ENCODE data around the gene THAP3. TPM values are rescaled to one million over a fixed set of nuclear protein-coding genes. Genes with fewer than 3 reads are reported as not detected.
"Not testable (repeated sequence)": the region's sequence is repeated elsewhere in the genome, so short reads cannot be mapped to it uniquely, and the experiment has no call there.

THAP3 gene
- total and polyA plus RNA-seq, 10 donors = 13.0 to 29.1 (median 17.4) TPM

DNA sequence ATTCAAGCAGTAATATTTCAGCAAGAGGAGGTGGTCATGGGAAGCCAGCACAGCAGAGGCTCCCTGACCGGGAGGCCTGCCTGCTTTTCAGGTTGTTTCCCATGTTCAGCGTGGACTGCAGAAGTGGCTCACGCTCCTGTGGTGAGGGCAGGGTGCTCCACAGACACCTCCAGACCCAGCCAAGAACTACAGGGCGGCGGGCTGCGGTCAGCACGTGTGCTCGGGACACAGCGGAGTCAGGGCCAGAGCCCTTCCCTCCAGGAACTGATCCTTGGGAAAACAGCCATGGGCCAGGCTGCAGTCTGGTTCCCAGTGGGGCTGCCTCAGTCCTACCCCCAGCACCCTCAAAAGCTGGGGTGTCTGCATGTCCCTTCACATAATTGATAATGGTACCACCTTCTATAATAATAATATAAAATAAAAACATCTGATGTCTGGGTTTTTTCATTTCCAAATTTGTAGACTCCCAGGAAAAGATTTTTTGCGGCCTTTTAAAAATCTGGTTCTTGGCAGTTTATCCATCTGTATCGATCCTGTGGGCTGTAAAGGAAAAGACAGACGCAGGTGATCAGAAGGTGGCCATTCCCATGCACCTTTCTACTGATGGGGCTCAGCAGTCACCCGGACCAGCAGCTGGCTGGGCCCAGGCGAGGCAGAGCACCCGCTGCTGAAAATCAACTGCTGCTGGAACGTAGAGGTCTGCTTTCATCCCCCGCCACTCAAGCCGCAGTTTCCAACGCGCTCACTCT lies 10.7 kb downstream of the THAP3 start:
- no peak overlapping the region for H3K4me3 ChIP-seq
- H3K27me3 ChIP-seq (replicated peaks in 1 of 7) = no peaks in the 10 kb centered on the region
- DNase-seq = no peak
- H3K9me3 ChIP-seq = no peaks in the 10 kb centered on the region
- no peak overlapping the region for H3K27ac ChIP-seq
- H3K36me3 ChIP-seq = peaks cover 0 to 100% (median 86%) of the 10 kb centered on the region in 6 donors
- TF ChIP-seq POLR2AphosphoS5 (IDR thresholded peaks at IDR 0.05) (no peak), POLR2A (IDR thresholded peaks at IDR 0.05) (no peak)
- TF ChIP-seq, protein P1, sequence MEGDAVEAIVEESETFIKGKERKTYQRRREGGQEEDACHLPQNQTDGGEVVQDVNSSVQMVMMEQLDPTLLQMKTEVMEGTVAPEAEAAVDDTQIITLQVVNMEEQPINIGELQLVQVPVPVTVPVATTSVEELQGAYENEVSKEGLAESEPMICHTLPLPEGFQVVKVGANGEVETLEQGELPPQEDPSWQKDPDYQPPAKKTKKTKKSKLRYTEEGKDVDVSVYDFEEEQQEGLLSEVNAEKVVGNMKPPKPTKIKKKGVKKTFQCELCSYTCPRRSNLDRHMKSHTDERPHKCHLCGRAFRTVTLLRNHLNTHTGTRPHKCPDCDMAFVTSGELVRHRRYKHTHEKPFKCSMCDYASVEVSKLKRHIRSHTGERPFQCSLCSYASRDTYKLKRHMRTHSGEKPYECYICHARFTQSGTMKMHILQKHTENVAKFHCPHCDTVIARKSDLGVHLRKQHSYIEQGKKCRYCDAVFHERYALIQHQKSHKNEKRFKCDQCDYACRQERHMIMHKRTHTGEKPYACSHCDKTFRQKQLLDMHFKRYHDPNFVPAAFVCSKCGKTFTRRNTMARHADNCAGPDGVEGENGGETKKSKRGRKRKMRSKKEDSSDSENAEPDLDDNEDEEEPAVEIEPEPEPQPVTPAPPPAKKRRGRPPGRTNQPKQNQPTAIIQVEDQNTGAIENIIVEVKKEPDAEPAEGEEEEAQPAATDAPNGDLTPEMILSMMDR (IDR thresholded peaks at IDR 0.05 in 8 of 11, conservative IDR thresholded peaks at IDR 0.05 in 3 of 11) = no peak
- H3K4me1 ChIP-seq = no peaks in the 10 kb centered on the region
- intact Hi-C loops (cut with DNase I; ENCODE audit: low total_unique reads) = no loop called here
- 89 to 95% (median 90%) methylated on average over 13 to 20 of the region's 20 CpGs for WGBS, 5 donors

DNA sequence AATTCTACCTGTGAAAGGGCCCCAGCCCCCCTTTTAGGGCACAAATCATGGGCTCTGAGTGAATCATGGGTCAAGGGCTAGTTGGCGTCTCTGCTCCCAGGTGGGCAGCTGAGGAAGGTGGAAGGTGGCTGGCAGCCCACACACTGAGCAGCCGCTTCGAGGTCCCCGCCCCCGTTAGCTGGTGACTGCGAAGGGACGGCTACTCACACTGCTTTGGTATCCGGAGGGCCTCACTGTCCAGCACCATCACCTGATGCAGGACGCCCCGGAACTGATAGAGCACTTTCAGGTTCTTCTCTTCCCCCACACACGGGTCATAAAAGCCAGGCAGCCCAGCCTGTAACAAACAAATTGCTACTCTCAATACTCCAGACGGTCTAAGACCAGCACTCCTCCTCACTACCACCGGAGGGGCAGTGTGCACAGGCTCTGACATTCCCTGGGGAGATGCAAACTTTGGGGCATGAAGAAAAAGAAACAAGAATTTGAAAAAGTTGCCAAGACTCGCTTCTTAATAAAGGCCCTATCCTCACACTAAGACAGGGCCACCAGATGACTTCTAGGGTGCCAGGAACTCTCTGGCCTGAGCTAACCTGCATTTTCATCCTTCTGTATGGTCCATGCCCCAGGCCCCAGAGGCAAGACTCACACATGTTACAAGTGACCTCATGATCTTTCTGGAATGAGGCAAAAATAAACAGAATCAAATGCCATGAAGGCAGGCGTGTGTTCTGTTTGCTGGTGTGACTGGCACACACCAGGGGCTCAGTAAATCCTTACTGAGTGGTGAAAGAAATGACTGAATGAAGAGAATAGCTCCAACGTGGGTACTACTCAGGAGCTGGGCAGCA lies 11.5 kb downstream of the THAP3 start:
- Histone ChIP-seq H3K4me1 (no peaks in the 10 kb centered on the region), H3K27ac (no peak overlapping the region), H3K9me3 (no peaks in the 10 kb centered on the region), H3K4me3 (no peak overlapping the region), H3K27me3 (replicated peaks in 1 of 7) (no peaks in the 10 kb centered on the region), H3K36me3 (peaks cover 0 to 100% (median 88%) of the 10 kb centered on the region in 6 donors)
- 79 to 90% (median 87%) methylated on average over 16 of the region's 16 CpGs for WGBS, 5 donors
- intact Hi-C loops (cut with DNase I; ENCODE audit: low total_unique reads) = no loop called here
- no peak for TF ChIP-seq POLR2A (IDR thresholded peaks at IDR 0.05)
- TF ChIP-seq, protein P1 (IDR thresholded peaks at IDR 0.05 in 8 of 11, conservative IDR thresholded peaks at IDR 0.05 in 3 of 11) = no peak
- TF ChIP-seq POLR2AphosphoS5 (IDR thresholded peaks at IDR 0.05) = peak in 1 of 3 donors; percentile 48
- no peak for DNase-seq

DNA sequence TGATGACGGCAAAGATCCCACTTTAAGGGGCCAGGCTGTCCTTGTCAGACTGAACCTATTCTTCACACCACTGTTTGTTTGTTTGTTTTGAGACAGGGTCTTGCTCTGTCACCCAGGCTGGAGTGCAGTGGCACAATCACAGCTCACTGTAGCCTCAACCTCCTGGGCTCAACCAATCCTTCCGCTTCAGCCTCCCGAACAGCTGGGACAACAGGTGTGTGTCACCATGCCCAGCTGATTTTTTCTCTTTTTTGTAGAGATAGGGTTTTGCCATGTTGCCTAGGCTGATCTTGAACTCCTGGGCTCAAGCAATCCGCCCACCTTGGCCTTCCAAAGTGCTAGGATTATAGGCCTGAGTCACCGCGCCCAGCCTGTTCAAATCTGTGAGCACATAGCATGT lies 12.1 kb downstream of the THAP3 start:
- WGBS, 5 donors = 92 to 96% (median 95%) methylated on average over 6 of the region's 6 CpGs
- H3K9me3 ChIP-seq; intact Hi-C loops (cut with DNase I; ENCODE audit: low total_unique reads); H3K4me1 ChIP-seq; H3K27me3 ChIP-seq (replicated peaks in 1 of 7); DNase-seq; H3K4me3 ChIP-seq; H3K27ac ChIP-seq: not testable (repeated sequence)
- H3K36me3 ChIP-seq = peaks cover 0 to 99% (median 91%) of the 10 kb centered on the region in 6 donors

DNA sequence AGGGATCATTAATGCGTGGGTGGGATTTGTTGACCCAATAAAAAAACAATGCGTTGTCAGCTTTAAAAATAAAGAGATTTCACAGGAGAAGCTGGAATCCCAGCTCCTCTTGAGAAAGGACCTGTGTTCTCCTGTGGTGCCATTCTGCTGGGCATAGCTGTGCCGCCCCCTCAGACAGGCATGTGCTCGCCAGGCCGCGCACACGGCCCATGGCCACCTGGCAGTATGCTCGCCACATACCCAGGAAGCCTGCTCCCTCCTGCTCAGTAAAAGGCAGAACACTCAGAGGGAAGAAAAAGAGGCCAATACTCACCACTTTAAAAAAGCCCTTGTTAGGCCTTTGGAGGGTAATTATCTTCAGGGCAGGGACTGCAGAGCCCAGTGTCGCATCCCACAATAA lies 13.1 kb downstream of the THAP3 start:
- TF ChIP-seq, protein P1 (IDR thresholded peaks at IDR 0.05 in 8 of 11, conservative IDR thresholded peaks at IDR 0.05 in 3 of 11) = no peak
- TF ChIP-seq POLR2AphosphoS5 (IDR thresholded peaks at IDR 0.05) = no peak
- TF ChIP-seq POLR2A (IDR thresholded peaks at IDR 0.05) = no peak
- peaks cover 0 to 99% (median 92%) of the 10 kb centered on the region in 6 donors for H3K36me3 ChIP-seq
- no peaks in the 10 kb centered on the region for H3K4me1 ChIP-seq
- H3K27ac ChIP-seq = peak overlapping the region in 2 of 8 donors; percentile 28 to 41
- no peak overlapping the region for H3K4me3 ChIP-seq
- intact Hi-C loops (cut with DNase I; ENCODE audit: low total_unique reads) = no loop called here
- no peaks in the 10 kb centered on the region for H3K27me3 ChIP-seq (replicated peaks in 1 of 7)
- H3K9me3 ChIP-seq = no peaks in the 10 kb centered on the region
- no peak for DNase-seq
- WGBS, 5 donors = 87 to 95% (median 91%) methylated on average over 9 of the region's 9 CpGs

Measured in spleen (tissue), 11 donors.